NCI-H748 (cell line): ENCODE data around the gene PEX6.
"Not testable (repeated sequence)": the region's sequence is repeated elsewhere in the genome, so short reads cannot be mapped to it uniquely, and the experiment has no call there.

Experiments
- DNase-seq: peaks from one replicate; lab custom pipeline; 2025; ENCODE audit not compliant: unreplicated experiment; lab: John Stamatoyannopoulos, UW

Gene PEX6

GRCh38 chr6:43001843-43002242 is 22.9 kb upstream of the PEX6 start:
- DNase-seq = no peak

DNA sequence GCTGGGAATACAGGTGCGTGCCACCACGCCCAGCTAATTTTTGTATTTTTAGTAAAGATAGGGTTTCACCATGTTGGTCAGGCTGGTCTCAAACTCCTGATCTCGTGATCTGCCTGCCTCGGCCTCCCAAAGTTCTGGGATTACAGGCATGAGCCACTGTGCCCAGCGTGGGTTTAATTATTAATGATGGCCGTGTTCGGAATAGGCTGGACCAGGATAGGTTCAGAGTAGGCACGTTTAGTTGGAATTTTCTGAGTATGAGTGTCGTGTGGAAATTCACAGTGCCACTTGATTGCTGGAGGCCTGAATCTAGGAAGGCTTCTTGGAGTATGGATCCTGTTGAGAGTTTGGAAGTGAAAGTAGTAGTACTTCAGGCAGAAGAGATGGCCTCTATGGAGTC is 19.2 kb upstream of the PEX6 start:
- not testable (repeated sequence) for DNase-seq

DNA sequence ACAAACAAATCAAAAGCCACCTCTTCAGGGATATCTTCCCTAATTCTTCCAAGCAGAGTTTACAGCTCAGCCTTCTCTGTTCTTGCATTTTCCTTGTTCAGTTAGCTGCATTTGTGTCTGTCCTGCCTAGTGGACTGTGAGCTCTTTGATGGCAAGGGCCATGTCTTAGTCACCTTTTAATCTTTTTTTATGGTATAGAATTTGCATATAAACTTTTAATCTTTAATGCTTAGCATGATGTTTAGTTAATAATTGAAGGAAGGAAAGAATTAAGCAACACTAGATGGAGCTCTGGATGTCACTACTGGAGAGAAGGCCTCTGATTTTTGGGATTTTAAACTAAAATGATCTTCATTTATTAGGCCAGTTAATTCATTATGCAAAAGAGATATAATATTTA is 17.5 kb upstream of the PEX6 start:
- DNase-seq = no peak

DNA sequence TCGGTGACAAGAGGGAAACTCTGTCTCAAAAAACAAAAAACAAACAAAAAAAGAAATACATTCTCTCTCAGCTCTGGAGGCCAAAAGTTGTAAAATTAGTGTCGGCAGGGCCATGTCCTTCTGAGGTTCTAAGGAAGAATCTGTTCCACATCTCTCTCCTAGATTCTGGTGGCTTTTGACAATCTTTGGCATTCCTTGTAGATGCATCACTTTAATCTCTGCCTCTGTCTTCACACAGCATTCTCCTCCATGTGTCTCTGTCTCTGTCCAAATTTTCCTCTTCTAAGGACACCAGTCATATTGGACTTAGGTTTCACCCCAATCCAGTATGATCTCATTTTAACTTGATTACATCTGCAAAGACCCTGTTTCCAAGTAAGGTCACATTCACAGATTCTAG is 14.5 kb upstream of the PEX6 start:
- DNase-seq = no peak

DNA sequence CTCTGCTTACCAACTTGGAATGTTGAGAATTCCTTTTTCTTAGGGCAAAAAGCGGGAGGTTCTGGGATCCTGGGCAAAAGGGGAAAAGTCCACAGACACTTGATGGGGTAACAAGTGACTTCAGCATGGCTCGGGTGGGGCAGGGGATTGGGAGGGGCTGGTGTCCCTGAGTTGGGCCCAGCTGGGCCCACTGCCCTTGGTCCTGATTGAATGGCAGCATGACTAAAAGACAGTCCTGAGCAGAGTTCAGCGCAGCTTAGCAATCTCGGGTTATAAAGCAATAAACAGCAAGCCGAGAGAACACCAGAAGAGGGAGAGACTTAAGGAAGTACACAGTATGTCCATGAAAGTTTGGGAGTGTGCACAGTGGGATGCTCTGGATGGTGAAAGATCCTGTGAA is 10.9 kb upstream of the PEX6 start:
- no peak for DNase-seq

GRCh38 chr6:42988486-42989020 is 9.6 kb upstream of the PEX6 start:
- no peak for DNase-seq

DNA sequence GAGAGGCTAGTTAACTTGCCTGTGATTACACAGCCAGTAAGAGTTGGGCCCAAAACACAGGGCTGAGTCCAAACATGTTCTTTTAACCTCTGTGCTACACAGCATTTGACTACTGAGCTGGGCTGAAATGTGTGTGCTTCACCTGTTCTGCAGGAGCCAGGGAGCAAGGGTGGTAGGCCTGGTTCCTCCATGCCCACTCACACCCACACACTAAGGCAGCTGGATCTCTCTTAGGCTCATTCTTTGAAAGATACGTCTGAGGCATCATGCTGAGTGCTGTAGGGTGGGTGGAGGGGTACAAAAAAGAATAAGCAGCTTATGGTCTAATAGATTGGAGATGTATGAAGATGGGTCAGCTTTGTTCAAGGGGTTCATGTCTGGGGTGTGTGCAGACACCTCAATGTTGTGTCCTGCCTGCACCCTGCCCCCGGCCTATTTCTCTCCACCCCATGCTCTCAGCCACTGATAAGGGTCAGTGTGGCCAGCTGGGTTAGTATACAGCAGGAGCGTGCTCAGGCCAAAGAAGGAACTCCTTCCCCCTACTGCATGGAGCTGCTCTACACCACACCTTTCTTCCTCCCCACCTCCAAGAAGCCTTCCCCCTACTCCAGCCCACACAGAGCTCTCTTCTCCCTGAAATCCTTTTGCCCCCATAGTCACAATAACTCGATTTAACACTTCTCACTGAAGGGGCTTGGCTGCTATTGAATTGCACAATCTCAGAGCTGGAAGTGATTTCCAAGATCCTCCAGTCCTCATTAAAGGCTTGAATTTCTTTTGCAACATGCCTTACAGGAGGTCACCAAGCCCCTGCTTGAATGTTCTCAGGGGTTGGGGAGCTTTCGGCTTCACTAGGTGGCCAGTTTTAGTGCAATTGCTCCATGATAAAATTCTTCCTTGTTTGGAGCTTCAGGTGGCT is 8.8 kb upstream of the PEX6 start:
- no peak for DNase-seq

DNA sequence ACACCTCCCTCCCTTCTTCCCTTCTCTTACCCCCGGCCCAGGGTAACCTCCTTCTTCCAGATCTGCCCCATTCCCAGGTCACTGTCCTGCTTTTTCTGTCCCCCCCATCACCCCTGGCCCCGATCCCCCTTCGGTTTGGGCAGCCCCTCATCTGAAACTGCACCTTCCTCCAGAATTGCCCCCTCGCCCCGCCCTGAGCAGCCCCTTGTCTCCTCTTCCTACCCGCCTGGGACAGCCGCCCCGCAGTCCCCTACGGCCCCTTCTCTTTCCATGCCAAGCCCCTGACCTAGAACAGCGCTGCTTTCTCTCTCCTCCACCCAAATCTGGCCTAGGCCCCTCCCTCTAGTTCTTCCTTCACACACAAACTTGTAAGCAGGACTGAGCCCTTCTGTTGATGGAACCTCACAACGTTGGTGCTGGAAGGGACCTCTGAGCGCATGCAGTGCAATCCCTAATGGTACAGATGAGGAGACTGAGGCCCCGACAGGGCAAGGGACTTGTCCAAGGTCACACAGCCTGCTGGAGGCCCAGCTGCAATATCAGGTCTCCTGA is 6.0 kb upstream of the PEX6 start:
- DNase-seq = no peak

DNA sequence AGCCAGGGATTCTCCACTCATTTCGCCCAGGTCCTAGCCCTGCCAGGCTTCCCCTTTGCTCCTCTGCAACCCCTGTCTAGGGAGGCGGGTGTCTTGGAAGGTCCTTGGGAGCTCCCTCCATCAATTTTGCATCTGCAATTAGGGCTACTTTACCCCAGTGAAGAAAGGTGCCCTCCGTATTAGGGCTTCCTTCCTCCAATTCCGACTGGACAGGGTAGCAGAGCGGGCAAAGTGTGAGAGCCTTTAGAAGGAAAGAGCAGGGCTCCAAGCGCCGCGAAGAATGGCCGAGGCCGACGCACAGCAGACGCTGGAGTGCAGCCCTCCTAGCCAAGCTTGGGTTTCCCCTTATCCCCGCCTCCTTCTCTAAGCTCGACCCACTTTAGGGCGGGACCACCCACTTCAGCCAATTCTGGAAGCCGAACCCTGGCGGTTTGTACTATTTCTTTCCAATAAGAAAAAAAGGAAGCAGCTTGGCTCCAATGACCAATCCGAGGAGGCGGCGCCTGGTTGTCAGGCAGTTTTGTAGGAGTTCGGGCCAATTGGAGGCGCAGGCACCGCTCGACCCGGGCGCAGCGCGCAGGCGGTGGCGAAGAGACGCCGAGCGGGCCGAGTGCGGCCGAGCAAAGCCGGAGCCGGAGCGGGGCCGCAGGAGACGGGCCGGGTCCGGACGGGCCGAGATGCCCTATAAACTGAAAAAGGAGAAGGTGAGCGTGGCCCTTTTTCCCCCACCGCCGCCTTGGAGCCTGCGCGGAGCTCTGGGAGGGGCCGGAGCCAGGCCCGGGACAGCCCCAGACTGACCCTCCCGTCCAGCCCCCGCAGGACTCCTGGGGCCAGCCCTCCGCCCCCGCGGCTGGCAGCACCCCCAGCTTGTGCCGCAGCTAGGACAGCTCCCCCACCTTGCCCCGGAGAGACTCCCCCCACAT is 5.3 kb upstream of the PEX6 start, which contains the start of gene PPP2R5D:
TSS of gene PPP2R5D (plus strand) at position 570 of the 923 bp plus-strand sequence. CDS start at position 678, 108 bp downstream.
- peak; percentile 100 for DNase-seq

- no peak for DNase-seq
These were observed 2.9 kb upstream of the PEX6 start for GRCh38 chr6:42981836-42982235.

GRCh38 chr6:42979523-42980177 is 669 bp upstream of the PEX6 start:
- no peak for DNase-seq

DNA sequence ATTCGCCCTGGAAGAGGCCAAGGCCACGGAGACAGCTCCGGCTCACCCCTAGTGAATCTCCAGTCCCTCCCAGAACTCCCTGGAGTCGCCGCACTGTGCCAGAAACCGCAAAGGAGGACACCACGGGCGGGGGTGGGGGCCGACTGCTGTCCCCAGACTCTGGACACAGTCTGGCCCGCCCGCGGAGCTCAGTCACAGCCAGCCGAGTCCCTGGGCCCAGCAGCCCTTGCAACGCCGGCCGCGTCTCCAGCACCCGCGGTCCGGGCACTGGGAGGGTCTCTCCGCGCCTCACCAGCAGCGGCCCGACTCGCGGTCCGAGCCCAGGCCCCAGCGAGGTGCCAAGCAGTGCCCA is 518 bp downstream of the PEX6 start:
- peak; percentile 47 for DNase-seq

- no peak for DNase-seq
These were observed 4.0 kb downstream of the PEX6 start for GRCh38 chr6:42974919-42975505.

DNA sequence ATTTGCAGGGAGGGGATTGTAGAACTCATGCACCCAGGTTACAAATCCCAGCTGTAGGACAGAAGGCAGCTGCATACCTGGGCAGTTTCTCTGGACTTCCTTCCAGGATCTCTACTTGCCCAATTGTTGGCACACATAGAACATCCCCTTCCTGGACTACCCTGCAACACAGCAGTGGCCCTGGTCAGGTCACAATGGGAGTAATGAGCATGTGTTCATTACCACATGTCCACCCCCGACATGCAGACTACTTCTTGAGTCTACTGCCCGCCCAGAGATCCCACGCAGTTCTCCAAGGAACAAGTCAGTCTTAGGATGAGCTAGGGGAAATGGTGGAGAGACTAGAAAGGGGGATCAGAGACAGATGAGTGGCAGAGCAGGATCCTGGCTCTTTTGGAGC is 5.1 kb downstream of the PEX6 start:
- no peak for DNase-seq

DNA sequence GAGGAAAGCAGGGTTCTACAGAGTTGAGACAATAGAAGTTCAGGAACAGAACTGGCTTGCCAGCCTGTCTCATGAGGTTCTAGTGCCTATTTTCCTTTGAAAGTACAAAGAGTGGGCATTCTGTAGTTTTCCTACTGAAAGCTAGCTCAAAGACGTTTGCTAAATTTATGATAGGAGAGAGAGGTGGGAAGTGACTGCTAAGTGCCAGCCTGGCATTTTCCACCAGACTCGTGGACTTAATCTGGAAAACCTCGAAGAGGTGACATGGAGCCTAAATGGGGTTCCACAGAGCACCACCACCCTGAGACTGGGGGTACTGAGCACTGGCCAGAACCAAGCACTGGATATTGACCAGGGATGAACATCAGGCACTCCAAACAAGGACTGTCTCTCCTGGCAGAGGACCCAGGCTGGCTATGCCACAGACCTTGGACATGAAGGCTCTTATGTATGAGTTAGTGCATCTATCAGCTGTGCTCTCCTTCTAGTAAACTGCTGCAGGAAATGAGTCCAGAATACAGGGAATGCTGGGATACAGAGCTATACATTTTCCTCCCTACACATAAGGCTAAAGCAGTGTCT is 7.1 kb downstream of the PEX6 start:
- DNase-seq = no peak

DNA sequence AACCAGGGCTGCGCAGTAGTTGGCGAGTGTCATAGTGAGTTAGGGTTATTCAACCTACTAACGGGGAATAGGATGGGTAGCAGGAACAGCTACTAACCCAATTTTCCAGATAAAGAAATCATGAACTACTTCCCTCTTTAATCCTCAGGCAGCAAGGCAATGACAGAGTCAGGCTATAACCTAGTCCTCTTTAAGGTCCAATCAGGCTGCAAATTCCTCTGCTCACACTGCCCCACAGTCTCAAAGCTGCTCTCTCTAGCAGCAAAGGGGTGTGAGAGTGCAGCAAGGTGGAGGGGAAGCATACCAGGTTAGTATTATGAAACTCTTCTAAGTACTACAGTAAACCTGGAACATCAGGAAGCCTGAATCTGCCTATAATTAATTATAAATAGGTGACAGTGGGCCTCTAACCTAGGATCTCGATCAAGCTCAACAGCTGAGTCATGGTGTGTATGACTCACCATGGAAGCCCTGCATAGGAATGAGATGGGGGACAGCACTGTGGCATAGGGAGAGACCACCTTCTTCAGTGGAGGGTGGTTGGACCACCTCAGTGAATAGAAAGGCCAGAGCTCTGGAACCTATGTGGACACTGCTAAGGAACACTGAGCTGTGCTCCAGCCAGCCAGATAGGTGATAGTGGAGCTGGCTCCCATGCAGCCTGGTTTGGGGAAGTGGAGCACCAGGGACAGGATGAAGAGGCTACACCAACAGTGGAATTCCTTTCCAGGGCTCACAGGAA is 7.9 kb downstream of the PEX6 start:
- no peak for DNase-seq

DNA sequence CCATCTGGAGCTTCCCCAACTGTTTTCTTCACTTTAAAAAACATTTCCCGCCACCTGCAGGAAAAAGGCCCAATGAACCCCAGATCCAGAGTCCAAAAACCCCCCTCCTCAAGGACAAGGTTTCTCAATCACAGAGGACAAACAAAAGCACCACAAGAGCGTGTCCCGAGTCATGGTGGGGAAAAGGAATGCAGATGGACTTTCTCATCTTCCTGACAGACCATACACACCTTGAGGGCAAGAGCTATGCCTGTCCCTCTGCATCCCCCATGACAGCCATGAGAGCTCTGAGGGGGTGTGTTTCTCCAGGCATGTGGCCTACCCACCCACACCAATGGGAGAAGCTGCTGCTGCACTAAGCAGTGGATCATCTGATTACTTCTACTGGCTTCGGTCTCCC is 9.0 kb downstream of the PEX6 start:
- DNase-seq = no peak

- DNase-seq = no peak
These were observed 9.6 kb downstream of the PEX6 start for GRCh38 chr6:42969431-42969830.

DNA sequence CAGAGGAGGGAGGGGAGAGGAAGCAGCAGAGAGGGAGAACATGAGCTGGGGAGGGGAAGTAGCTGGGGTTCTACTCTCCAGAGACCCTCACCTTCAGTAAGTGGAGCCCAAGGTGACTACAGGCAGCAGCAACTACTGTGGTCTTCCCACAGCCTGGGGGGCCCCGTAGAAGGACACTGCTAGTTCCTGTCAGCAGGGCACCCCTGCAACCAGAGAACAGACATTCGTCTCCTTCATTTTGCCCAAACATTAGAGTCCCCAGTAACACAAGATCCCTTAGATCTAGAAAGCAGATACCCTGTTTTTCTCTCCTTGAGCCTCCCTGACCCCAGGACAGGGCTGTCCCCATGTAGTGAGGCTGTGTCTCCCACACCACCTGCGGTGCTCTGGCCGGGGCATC is 10.2 kb downstream of the PEX6 start:
- DNase-seq = no peak
